ENCODE measurements around the gene CCDC146.

CCDC146 gene

DNA sequence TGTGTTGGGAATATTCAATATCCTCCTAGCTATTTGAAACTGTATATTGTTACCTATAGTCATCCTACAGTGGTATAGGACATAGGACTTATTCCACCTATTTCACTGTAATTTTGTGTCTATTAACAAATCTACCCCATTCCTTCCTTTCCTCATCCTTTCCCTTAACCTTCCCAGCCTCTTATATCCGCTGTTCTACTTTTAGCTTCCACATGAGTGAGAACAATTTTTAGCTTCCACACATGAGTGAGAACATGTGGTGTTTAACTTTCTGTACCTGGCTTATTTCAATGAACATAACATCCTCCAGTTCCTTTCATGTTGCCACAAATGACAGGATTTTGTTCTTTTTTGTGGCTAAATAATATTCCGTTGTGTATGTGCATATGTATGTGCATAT, 173.1 kb downstream of the CCDC146 start:
- no peak for DNase-seq

- DNase-seq: no peak
Measured at GRCh38 chr7:77306231-77307067, 184.0 kb downstream of the CCDC146 start.

DNA sequence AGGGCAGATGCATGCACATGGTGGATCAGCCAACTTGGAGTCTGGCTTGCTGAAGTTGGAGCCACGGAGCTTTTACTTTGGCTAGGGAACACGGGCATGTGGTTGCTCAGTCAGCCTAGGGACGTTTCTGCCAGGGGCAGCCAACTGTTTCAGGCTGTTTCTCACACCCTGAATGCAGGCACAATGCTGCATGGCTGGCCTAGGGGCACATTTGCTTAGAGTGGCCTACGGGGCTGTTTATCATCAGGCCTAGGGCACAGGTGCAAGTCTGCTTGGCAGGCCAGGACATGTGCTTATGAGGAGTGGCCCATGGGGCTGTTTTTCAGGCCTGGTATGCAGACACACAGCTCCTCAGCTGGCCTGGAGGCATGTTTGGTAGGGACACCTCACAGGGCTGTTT, 186.4 kb downstream of the CCDC146 start:
- DNase-seq: no peak

GRCh38 chr7:77309714-77310220, 187.4 kb downstream of the CCDC146 start:
- DNase-seq: no peak

DNA sequence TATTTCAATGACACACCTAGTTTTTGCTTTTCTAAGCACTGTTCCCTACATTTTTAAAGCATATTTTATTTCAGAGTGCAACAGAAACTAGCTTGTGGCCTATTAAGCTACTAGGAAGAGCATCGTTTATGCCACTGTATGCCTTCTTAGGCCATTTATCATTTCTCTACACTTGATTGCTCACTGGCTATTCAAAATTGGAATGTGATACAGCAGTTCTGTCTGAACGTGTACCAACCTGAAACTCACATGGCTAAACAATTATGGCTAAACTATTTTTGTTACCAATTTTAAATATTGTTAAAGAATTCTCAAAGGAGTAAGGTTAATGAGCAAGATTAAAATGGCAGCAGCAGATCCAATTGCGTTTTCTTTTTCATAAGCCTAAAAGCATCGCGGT, 188.6 kb downstream of the CCDC146 start:
- no peak for DNase-seq

DNA sequence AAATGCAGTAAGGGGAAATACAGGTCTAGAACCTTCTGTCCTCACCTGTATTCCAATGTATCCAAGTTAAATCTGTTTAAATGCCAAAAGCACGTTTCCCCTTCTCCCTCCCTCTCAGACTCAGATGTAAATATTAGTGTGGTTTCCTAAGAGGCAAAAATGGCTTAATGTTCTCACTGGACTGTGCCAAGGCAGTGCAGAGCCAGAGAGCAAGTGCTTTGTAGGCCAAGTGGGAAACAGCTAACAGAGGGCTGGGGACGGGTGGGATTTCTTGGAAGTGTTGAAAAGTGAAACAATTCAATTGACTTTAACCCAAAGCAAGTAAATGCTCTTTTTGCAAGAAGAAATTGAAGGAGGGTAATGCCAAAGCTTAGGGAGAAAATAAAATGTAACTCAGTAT, 190.7 kb downstream of the CCDC146 start:
- DNase-seq: no peak

- DNase-seq: no peak
Measured at GRCh38 chr7:77313876-77314480, 191.6 kb downstream of the CCDC146 start.

- DNase-seq: no peak
Measured at GRCh38 chr7:77315182-77315591, 192.8 kb downstream of the CCDC146 start.

- DNase-seq: no peak
Measured at GRCh38 chr7:77316219-77316978, 194.0 kb downstream of the CCDC146 start.

- DNase-seq: no peak
Measured at GRCh38 chr7:77318019-77318418, 195.6 kb downstream of the CCDC146 start.

- no peak for DNase-seq
Measured at GRCh38 chr7:77320137-77320536, 197.7 kb downstream of the CCDC146 start.

DNA sequence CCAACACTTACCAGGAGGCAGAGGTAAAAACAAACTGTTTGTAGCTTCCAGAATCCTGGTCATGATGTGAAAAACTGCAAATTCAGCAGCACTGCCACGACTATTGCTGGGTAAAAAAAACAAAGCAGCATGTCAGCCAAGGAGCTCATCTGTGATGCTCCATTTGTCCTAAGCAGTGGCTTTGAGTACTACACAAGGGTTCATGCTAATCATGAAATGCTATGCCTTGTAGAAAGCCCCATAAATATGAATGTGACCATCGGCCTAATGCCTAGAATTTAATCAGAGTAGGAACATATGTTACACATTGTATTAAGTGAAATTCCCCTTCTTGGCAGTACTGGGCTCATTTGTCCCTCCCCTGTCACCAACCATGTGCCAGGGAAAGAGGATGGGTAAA, 198.3 kb downstream of the CCDC146 start:
- DNase-seq: no peak

DNA sequence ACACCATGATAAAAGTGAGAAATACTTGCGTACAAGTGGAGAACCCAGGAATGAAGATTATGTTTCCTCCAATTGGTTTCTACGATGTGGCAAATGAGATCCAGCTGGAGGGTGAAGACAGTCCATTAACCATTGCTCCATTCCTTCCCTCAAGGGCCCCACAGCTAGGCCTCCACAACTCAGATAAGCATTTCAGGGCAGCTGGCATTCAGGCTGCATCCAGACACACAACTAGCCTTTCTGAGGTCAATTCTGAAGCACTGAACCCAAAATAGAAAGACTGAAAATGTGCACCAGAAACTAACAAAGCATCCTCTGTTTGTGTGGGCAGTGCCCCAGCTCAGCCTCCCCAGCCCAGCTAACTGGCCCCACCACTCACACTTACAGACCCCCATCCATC, 198.9 kb downstream of the CCDC146 start:
- no peak for DNase-seq

DNA sequence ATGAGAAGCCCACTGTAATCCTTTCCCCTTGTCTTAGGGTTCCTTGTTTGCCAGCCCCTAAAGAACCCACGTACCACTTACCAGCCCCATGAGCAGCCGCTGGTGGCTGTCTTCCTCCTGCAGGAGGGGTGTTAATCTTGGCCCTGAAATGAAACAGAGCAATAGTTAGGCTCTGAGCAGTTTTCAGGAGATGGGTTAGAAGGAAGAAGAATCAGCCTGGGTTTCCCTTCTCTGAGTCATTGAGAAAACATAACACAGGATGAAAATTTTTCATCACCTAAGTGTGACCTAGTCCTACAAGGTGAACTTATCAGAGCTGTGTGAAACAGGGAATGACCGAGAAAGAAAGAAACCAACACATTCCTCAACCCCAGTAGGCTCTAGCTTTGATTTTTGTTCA, 203.7 kb downstream of the CCDC146 start:
- DNase-seq: no peak

- no peak for DNase-seq
Measured at GRCh38 chr7:77327067-77327931, 204.9 kb downstream of the CCDC146 start.

DNA sequence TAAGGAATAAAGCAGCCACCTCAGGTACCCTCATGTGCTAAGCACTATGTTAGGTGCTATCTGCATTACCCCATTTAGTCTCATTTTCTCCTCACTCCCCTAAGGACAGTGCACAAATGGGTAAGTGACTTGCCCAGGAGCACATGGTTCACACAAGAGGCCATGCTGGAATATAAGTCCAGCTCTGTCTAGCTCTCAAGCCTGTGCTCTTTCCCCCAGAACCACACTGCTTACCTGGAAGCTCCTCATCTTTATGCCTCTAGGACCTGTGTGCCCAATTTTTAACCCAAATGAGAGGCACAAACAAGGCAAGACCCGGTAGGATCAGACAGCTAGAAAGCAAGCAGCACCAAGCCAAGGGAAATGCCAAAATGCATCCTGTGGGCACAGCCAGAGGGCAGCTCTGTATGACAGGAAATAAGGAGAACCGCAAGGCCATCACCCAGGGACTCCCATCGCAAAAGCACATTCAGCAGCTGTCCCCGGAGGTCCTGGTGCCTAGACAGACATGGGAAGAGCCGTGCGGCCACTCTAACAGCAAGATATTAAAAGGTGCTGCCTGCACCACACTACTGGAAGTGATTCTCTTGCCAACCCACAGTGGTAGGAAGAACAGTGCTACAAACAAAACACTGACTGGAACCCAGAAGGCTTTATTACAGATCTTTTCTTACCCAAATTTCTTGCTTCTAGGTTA, 205.7 kb downstream of the CCDC146 start:
- peak; percentile 67 for DNase-seq

GRCh38 chr7:77328669-77329068, 206.3 kb downstream of the CCDC146 start:
- DNase-seq: no peak

GRCh38 chr7:77329466-77330168, 207.2 kb downstream of the CCDC146 start:
- DNase-seq: no peak

GRCh38 chr7:77330169-77330882, 207.9 kb downstream of the CCDC146 start:
- no peak for DNase-seq

DNA sequence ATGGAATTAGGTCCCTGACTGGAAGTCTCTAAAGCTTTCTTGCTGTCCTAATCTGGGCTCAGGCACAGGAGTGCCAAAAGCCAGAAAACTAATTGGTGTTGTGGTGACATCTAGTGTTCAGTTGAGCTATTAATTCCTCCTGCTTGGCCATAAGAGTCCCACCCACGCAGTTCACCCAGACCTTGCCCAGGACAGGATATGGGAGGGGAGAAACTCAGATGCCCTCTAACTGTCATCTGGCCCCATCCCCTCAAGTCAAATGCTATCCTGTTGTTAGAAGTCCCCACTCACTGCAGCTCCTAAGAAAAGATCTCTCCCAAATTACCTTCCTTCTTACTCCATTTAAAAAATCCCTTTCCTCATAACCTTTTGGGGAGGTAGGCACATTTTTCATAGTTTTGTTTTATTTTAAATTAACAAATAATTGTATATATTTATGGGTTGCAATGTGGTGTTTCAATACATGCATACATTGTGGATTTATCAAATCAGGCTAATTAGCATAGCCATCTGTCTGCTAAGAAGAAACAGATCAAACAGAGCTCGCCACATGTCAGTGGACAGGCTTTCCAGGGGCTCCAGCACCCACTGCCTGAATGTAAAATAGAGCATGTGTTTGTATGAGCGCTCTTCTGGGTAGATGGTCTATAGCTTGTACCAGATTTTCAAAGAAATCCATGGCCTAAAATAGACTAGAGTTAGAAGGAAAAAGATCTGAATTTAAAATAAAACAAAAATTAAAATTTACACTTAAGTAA, 209.7 kb downstream of the CCDC146 start:
- peak; percentile 69 for DNase-seq

Data from activated effector memory CD4-positive, alpha-beta T cell treated with anti-CD3 and anti-CD28 coated beads, Interleukin-2, amount 50 U/mL, for 16 hours (primary cell).